Naive thymus-derived CD4-positive, alpha-beta T cell (primary cell): ENCODE results near the gene PPP5C. TPM values are rescaled to one million over a fixed set of nuclear protein-coding genes. Genes with fewer than 3 reads are reported as not detected.
A peak's percentile ranks its signal among the peaks of the same experiment; 100 is the strongest.

Source experiments
- ATAC-seq: fragments of 150-1000 bp; cut with Tn5 transposase; 2 replicates; pipeline ENCODE4 v1.10.0; 2021; ENCODE audit warnings: mild to moderate bottlenecking, moderate library complexity
- CTCF ChIA-PET: fragments of 350-600 bp; sonication (Branson Sonifier 250); formaldehyde crosslinking; loops from one replicate; lab custom pipeline; 2021; ENCODE audit warnings: antibody characterized with exemption; lab: Charles Lee
- POLR2A ChIA-PET: fragments of 350-600 bp; sonication (Branson Sonifier 250); formaldehyde crosslinking; loops from one replicate; lab custom pipeline; 2021; ENCODE audit warnings: antibody characterized with exemption, inconsistent platforms; lab: Charles Lee
- DNase-seq, 9 donors: peaks; one replicate each; pipeline versions ENCODE4 v3.0.0 to v3.0.0-alpha.2; 2020 to 2022; ENCODE audit warnings: mixed read lengths in 1 of 9
- H3K27ac ChIP-seq: one replicate; pipeline ENCODE4 v1.7.0; 2013; ENCODE audit warnings: mild to moderate bottlenecking, low read depth, low read length, moderate library complexity
- H3K27me3 ChIP-seq, 2 donors: one replicate each; pipeline ENCODE4 v1.7.0; 2013; ENCODE audit warnings: low read length in 2 of 2, mild to moderate bottlenecking in 2 of 2, moderate library complexity in 2 of 2; ENCODE audit not compliant: control insufficient read depth in 2 of 2, insufficient read depth in 2 of 2
- H3K36me3 ChIP-seq, 3 experiments: 1 replicate in 2 of 3; 2 replicates in 1 of 3; pipeline ENCODE4 v1.7.0; 2013; ENCODE audit warnings: low read length in 3 of 3, mild to moderate bottlenecking in 3 of 3, moderate library complexity in 1 of 3; ENCODE audit not compliant: insufficient read depth in 3 of 3, control insufficient read depth in 2 of 3
- H3K4me1 ChIP-seq, 2 donors: one replicate each; pipeline ENCODE4 v1.7.0; 2013; ENCODE audit warnings: low read length in 2 of 2, mild to moderate bottlenecking in 2 of 2, moderate library complexity in 1 of 2; ENCODE audit not compliant: control insufficient read depth in 2 of 2, insufficient read depth in 2 of 2
- H3K4me3 ChIP-seq: 2 replicates; pipeline ENCODE4 v1.7.0; 2013; ENCODE audit warnings: mild to moderate bottlenecking, low read length
- H3K9me3 ChIP-seq, 3 experiments: 1 replicate in 2 of 3; 2 replicates in 1 of 3; pipeline ENCODE4 v1.7.0; 2013; ENCODE audit warnings: low read length in 3 of 3; ENCODE audit not compliant: control insufficient read depth in 2 of 3
- H3K27ac Mint-ChIP-seq, 9 donors: one replicate each; pipeline ENCODE4 v1.8.0; 2020 to 2022; ENCODE audit warnings: mixed read lengths in 9 of 9, mild to moderate bottlenecking in 8 of 9, moderate library complexity in 5 of 9, inconsistent platforms in 2 of 9
- H3K27me3 Mint-ChIP-seq, 5 donors: one replicate each; pipeline ENCODE4 v1.8.0; 2021 to 2022; ENCODE audit warnings: mixed read lengths in 5 of 5, mild to moderate bottlenecking in 1 of 5
- H3K36me3 Mint-ChIP-seq, 5 donors: one replicate each; pipeline ENCODE4 v1.8.0; 2020 to 2022; ENCODE audit warnings: mixed read lengths in 5 of 5, mild to moderate bottlenecking in 3 of 5, inconsistent platforms in 1 of 5
- H3K4me1 Mint-ChIP-seq, 7 donors: one replicate each; pipeline ENCODE4 v1.8.0; 2020 to 2022; ENCODE audit warnings: mixed read lengths in 7 of 7, mild to moderate bottlenecking in 3 of 7, inconsistent platforms in 1 of 7
- H3K4me3 Mint-ChIP-seq, 10 donors: one replicate each; pipeline ENCODE4 v1.8.0; 2020 to 2022; ENCODE audit warnings: mild to moderate bottlenecking in 10 of 10, mixed read lengths in 10 of 10, moderate library complexity in 6 of 10, inconsistent platforms in 2 of 10
- H3K9me3 Mint-ChIP-seq, 11 donors: one replicate each; pipeline ENCODE4 v1.8.0; 2020 to 2022; ENCODE audit warnings: mixed read lengths in 11 of 11, mild to moderate bottlenecking in 4 of 11, inconsistent platforms in 1 of 11, moderate library complexity in 1 of 11
- intact Hi-C, 2 donors: fragments of 100-400 bp; cut with micrococcal nuclease; formaldehyde crosslinking; loops; one replicate each; pipeline ENCODE4 v1.15.1; 2023
- polyA plus RNA-seq, 2 donors: library from polyadenylated mRNA; unstranded; fragments of 300-500 nt; fragmentation: Illumina TruSeq; gene quantifications; one replicate each; pipeline ENCODE4 v1.2.3, GENCODE V29; 2021
- total RNA-seq, 6 experiments: library from RNA in 5 of 6; stranded (reverse) in 5 of 6; gene quantifications; 1 replicate in 5 of 6; 2 replicates in 1 of 6; pipeline ENCODE4 v1.2.3 and lab custom pipeline; 2021 to 2026

Gene PPP5C
- total and polyA plus RNA-seq, 7 experiments from 2014 or later = 17.4 to 107 (median 44.7) TPM

DNA sequence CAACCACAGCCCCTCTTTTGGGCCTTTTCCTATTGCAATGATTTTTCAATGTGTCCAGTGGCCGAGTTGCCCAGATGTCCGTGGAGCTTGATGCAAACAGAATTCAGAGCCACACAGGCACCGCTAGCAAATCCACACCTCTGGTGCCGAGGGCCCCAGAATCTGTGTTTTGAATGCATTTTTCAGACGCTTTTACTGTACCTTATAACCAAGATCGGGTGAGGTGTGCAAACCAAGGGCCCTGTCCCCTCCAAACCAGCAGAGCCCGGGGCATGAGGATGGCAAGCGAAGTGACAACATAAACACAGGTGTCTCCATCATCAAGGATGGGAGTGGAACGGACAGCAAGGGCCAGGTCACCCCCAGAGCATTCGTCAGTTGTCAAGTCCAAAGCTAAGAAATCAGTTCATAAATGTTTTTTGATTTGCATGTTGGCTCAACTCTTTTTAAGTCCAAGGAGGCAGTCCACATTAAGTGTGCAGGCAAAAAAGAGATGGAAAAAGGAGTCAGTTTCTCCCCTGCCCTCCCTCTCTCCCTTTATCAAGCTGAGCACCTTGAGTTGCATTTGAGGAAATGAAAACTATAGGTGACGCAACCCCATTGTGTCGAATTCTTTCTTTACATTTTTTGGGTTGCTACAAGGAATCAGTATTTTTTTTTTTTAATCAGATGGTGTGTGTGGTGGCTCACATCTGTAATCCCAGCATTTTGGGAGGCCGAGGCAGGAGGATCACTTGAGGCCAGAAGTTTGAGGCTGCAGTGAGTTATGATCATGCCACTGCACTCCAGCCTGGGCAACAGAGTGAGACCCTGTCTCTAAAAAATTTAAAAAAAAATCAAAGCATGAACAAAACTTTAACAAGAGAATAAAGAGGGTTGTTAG lies 63.6 kb downstream of the PPP5C start:
- Histone ChIP-seq H3K27me3 (peaks cover 0 to 9% of the 10 kb centered on the region in 2 donors), H3K4me1 (no peaks in the 10 kb centered on the region), H3K27ac (no peak overlapping the region), H3K4me3 (no peak overlapping the region), H3K9me3 (no peaks in the 10 kb centered on the region), H3K36me3 (no peaks in the 10 kb centered on the region)
- Mint-ChIP-seq H3K4me3 (no peak overlapping the region), H3K27ac (no peak overlapping the region), H3K4me1 (peaks cover 0 to 16% (median 6%) of the 10 kb centered on the region in 7 donors), H3K36me3 (no peaks in the 10 kb centered on the region), H3K9me3 (peaks cover 0 to 3% (median 0%) of the 10 kb centered on the region in 11 donors), H3K27me3 (peaks cover 58 to 86% (median 77%) of the 10 kb centered on the region in 5 donors)
- POLR2A ChIA-PET = no interaction called here
- intact Hi-C loops = no loop called here
- no peak for ATAC-seq
- CTCF ChIA-PET = interaction anchor here (0.6 to 0.7 kb wide), 3 partner anchors 8 to 943 kb away, joined by 3 to 7 read pairs (median 3); partner anchors contain the start of gene FOSB
- no peak for DNase-seq

DNA sequence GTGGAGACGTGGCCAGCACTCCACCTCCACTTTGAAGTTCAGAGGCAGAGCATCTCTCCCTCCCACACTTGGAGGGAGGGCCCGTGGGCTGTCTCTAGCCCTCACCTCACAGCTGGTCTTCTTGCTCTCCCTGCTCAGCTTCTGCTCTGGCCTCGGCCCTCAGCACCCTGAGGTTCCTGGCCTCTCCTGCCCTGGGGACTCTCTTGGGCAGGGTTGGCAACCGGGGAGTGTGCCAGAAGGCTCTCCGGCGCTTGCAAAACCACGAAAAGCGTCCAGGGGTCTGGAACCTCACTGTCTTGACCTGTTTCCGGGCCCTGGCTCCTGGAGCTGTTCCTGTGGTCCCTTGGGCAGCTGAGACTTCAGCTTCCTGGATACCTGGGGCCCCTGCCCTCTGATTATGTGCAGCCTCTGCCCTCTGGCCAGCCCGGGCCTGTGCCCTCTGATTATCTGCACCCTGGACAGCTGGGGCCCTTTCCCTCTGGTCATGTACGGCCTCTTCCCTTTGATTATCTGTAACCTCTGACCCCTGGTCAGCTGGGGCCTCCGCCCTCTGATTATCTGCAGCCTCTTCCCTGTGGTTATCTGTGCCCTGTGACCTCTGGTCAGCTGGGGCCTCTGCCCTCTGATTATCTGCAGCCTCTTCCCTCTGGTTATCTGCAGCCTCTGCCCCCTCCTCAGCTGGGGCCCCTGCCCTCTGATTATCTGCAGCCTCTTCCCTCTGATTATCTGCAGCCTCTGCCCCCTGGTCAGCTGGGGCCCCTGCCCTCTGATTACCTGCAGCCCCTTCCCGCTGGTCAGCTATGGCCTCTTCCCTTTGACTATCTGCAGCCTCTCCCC lies 64.4 kb downstream of the PPP5C start:
- ATAC-seq = no peak
- no peaks in the 10 kb centered on the region for H3K9me3 ChIP-seq
- no peak for DNase-seq
- H3K27ac Mint-ChIP-seq = no peak overlapping the region
- H3K36me3 ChIP-seq = no peaks in the 10 kb centered on the region
- H3K27me3 ChIP-seq = peaks cover 0 to 3% of the 10 kb centered on the region in 2 donors
- H3K4me3 ChIP-seq = no peak overlapping the region
- intact Hi-C loops = no loop called here
- ChIA-PET CTCF (interaction anchor here (0.6 kb wide), 1 partner anchor 7 kb away, joined by 3 read pairs; no protein-coding TSS in a partner anchor), POLR2A (no interaction called here)
- H3K36me3 Mint-ChIP-seq = no peaks in the 10 kb centered on the region
- no peak overlapping the region for H3K4me3 Mint-ChIP-seq
- peaks cover 0 to 3% (median 0%) of the 10 kb centered on the region in 11 donors for H3K9me3 Mint-ChIP-seq
- no peak overlapping the region for H3K27ac ChIP-seq
- H3K4me1 ChIP-seq = no peaks in the 10 kb centered on the region
- peaks cover 66 to 86% (median 85%) of the 10 kb centered on the region in 5 donors for H3K27me3 Mint-ChIP-seq
- peaks cover 0 to 20% (median 11%) of the 10 kb centered on the region in 7 donors for H3K4me1 Mint-ChIP-seq

DNA sequence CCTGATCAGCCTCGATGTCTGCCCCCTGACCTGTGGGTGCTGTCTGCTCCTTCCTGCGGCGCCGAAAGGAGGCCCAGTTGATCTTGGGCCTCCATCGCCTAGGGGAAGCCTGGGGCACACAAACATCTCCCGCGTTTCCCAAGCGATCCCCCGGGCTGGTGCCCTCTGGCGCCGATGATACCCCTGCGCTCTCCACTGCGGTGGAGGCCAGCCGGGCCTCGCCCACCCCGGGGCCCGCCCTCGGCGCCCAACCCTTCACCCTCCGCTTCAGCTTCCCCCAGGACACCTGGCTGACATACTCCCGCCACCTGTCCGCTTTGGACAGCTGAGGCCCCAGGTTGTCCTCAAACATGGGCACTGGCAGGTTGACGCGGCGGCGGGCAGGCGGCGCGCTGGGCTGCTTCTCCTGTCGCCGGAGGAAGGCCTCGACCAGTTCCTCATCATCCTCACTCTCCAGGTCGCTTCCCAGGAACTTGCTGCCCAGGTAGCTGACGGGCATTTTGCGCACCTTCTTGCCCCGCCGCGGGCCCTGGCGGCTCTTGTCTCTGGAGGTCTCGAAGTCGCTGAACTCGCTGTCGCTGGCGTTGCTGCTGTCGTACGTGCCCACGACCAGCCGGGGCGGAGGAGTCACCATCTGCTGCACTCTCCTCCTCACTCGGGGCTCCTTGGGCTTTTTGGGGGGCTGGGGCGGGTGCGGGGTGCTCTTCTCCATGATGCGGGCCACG lies 65.2 kb downstream of the PPP5C start:
- H3K4me3 ChIP-seq = no peak overlapping the region

DNA sequence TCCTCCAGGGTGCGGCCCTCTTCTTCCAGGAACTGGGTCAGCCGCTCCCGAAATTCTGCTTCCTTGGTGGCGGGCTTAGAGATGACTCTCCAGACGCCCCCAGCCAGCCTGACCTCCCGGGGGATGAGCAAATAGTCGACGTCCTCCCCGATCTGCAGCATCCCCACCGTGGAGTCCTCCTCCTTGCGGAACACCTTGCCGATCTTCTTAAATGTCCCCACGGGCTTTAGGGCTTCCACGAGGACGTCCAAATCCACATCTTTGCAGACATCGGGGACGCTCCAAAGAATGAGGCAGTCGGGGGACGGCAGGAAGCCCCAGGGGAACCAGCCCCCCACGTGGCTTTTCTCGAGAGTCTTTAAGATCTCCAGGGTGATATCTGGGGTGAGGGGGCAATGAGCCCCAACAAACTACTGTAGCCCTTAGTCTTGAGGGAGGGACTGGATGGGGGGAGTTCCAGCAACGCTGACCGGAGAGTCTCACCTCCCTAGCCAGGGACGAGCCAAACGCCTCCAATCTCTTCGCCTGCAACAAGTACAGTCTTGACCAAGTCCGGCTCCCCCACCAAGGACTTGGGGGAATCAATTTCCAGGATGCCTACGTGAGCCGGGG lies 65.9 kb downstream of the PPP5C start:
- H3K4me1 ChIP-seq = no peaks in the 10 kb centered on the region
- ChIA-PET POLR2A (no interaction called here), CTCF (no interaction called here)
- no peaks in the 10 kb centered on the region for H3K36me3 ChIP-seq
- Mint-ChIP-seq H3K9me3 (peaks cover 0 to 3% (median 0%) of the 10 kb centered on the region in 11 donors), H3K27ac (no peak overlapping the region), H3K36me3 (no peaks in the 10 kb centered on the region), H3K27me3 (peaks cover 64 to 84% (median 78%) of the 10 kb centered on the region in 5 donors), H3K4me3 (peak overlapping the region in 1 of 10 donors; percentile 33), H3K4me1 (peaks cover 0 to 19% (median 14%) of the 10 kb centered on the region in 7 donors)
- H3K27me3 ChIP-seq = peaks cover 2 to 3% of the 10 kb centered on the region in 2 donors
- no peak overlapping the region for H3K4me3 ChIP-seq
- ATAC-seq (no peak), DNase-seq (no peak)
- H3K9me3 ChIP-seq = no peaks in the 10 kb centered on the region
- no peak overlapping the region for H3K27ac ChIP-seq
- intact Hi-C loops = no loop called here

More for the DNA sequence above, 65.2 kb downstream of the PPP5C start:
- Histone ChIP-seq H3K9me3 (no peaks in the 10 kb centered on the region), H3K27me3 (peaks cover 2 to 3% of the 10 kb centered on the region in 2 donors), H3K27ac (no peak overlapping the region), H3K4me1 (no peaks in the 10 kb centered on the region), H3K36me3 (no peaks in the 10 kb centered on the region)
- peaks cover 70 to 85% (median 83%) of the 10 kb centered on the region in 5 donors for H3K27me3 Mint-ChIP-seq
- peaks cover 0 to 20% (median 14%) of the 10 kb centered on the region in 7 donors for H3K4me1 Mint-ChIP-seq
- no peak overlapping the region for H3K27ac Mint-ChIP-seq
- CTCF ChIA-PET = no interaction called here
- no peak for ATAC-seq
- peaks cover 0 to 3% (median 0%) of the 10 kb centered on the region in 11 donors for H3K9me3 Mint-ChIP-seq
- peak overlapping the region in 1 of 10 donors; percentile 33 for H3K4me3 Mint-ChIP-seq
- DNase-seq = no peak
- no peaks in the 10 kb centered on the region for H3K36me3 Mint-ChIP-seq
- POLR2A ChIA-PET = no interaction called here
- intact Hi-C loops = no loop called here

DNA sequence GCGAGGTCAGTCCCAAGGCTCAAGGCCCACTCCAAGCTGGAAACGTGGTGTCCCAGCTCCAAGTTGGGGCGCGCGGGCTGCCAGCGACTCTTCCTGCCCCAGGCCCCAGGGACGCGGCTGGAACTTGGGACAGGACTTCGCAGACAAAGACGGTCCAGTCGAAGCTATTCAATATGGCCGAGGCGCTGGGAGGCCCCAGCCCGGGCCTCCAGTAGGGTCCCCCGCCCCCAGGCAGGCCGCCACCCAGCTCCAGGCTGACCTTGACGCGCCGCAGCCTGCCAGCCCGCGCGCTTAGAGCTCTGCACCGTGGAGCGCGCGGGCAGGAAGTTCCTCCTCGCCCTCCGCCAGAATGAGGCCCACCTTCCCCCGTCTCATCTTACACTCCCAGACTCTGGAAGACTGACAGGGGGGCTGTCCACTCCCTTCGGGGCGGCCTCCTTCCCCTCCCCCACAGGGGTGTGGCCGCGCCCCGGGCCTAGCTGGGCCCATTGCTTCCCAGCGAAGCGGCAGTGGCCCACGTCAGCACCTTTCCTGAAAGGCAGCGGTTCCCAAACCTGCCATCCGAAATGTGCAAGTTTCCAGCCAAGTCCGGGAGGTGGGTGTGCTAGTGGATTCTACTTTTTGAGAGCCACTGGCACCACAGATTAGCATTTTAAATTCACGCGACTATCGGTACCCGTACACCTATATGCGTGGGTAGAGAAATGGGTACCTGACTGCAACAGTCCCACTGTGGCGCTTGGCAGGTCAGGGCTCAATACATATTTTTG lies 66.6 kb downstream of the PPP5C start, which contains the start of gene CCDC8:
CCDC8 (minus strand) TSS at position 303 of the 770 bp plus-strand sequence. CDS start 754 bp downstream, outside the sequence.
- H3K36me3 Mint-ChIP-seq = no peaks in the 10 kb centered on the region
- no peak within 1 kb of the TSS for H3K27ac Mint-ChIP-seq
- peaks cover 0 to 16% (median 12%) of the 10 kb centered on the region in 7 donors for H3K4me1 Mint-ChIP-seq
- peaks cover 2 to 3% of the 10 kb centered on the region in 2 donors for H3K27me3 ChIP-seq
- H3K9me3 ChIP-seq = no peaks in the 10 kb centered on the region
- no peak within 1 kb of the TSS for H3K4me3 ChIP-seq
- peaks cover 57 to 80% (median 71%) of the 10 kb centered on the region in 5 donors for H3K27me3 Mint-ChIP-seq
- ATAC-seq (no peak), DNase-seq (no peak)
- CTCF ChIA-PET = no interaction called here
- peak within 1 kb of the TSS in 1 of 10 donors; percentile 33 for H3K4me3 Mint-ChIP-seq
- intact Hi-C loops = no loop called here
- no peak within 1 kb of the TSS for H3K27ac ChIP-seq
- peaks cover 0 to 3% (median 0%) of the 10 kb centered on the region in 11 donors for H3K9me3 Mint-ChIP-seq
- H3K4me1 ChIP-seq = no peaks in the 10 kb centered on the region
- POLR2A ChIA-PET = no interaction called here
- H3K36me3 ChIP-seq = no peaks in the 10 kb centered on the region
